Dermis blood vessel endothelial cell (primary cell): Measurements from ENCODE around the gene CPPED1. TPM values are rescaled to one million over a fixed set of nuclear protein-coding genes. Genes with fewer than 3 reads are reported as not detected.
A peak's percentile ranks its signal among the peaks of the same experiment; 100 is the strongest.

Source experiments
- DNase-seq: peaks from one replicate; pipeline ENCODE4 v3.0.0; 2010
- total RNA-seq: library from RNA; depleted of rRNA; stranded (reverse); fragments of >200 nt; gene quantifications from 2 replicates; pipeline ENCODE4 v1.2.3, GENCODE V29; 2014

The CPPED1 gene
- total RNA-seq, 1 donor from 2014 or later = 23.1 TPM

GRCh38 chr16:12637002-12637401 lies 166.7 kb downstream of the CPPED1 start:
- DNase-seq = no peak

GRCh38 chr16:12629271-12629670 lies 174.4 kb downstream of the CPPED1 start:
- no peak for DNase-seq

- DNase-seq = peak; percentile 24
Measured at GRCh38 chr16:12628536-12628935, 175.2 kb downstream of the CPPED1 start.

GRCh38 chr16:12627394-12627793 lies 176.3 kb downstream of the CPPED1 start:
- peak; percentile 13 for DNase-seq

GRCh38 chr16:12626411-12626810 lies 177.3 kb downstream of the CPPED1 start:
- DNase-seq = no peak

GRCh38 chr16:12625716-12626115 lies 178.0 kb downstream of the CPPED1 start:
- DNase-seq = no peak

- DNase-seq = no peak
Measured at GRCh38 chr16:12625068-12625467, 178.6 kb downstream of the CPPED1 start.

GRCh38 chr16:12620150-12620549 lies 183.5 kb downstream of the CPPED1 start:
- DNase-seq = no peak

- DNase-seq = no peak
Measured at GRCh38 chr16:12618515-12618914, 185.2 kb downstream of the CPPED1 start.

- DNase-seq = no peak
Measured at GRCh38 chr16:12617401-12617819, 186.3 kb downstream of the CPPED1 start.

GRCh38 chr16:12614662-12615278 lies 188.9 kb downstream of the CPPED1 start:
- DNase-seq = no peak

GRCh38 chr16:12613992-12614661 lies 189.6 kb downstream of the CPPED1 start:
- no peak for DNase-seq

- DNase-seq = peak; percentile 34
Measured at GRCh38 chr16:12613131-12613991, 190.3 kb downstream of the CPPED1 start.

GRCh38 chr16:12612598-12613101 lies 191.0 kb downstream of the CPPED1 start:
- DNase-seq = no peak

GRCh38 chr16:12611916-12612597 lies 191.6 kb downstream of the CPPED1 start:
- no peak for DNase-seq

GRCh38 chr16:12611006-12611477 lies 192.6 kb downstream of the CPPED1 start:
- DNase-seq = no peak

- no peak for DNase-seq
Measured at GRCh38 chr16:12609937-12610699, 193.6 kb downstream of the CPPED1 start.
